Right lobe of liver (tissue), 4 donors: ENCODE data around the gene FUCA2.
"Not testable (repeated sequence)": the region's sequence is repeated elsewhere in the genome, so short reads cannot be mapped to it uniquely, and the experiment has no call there.

Experiments
- POLR2A ChIP-seq: fragments of 450-650 bp; IDR thresholded peaks from one replicate; pipeline ENCODE4 v1.6.1; 2017; ENCODE audit warnings: antibody characterized with exemption, mild to moderate bottlenecking
- TF ChIP-seq, protein P1 (sequence below), 4 donors: fragments of 200-600 bp in 3 of 4; fragments of 450-650 bp in 1 of 4; IDR thresholded peaks; one replicate each; pipeline versions ENCODE4 v1.5.1 to v1.8.0; 2016 to 2022; ENCODE audit warnings: antibody characterized with exemption in 4 of 4, mild to moderate bottlenecking in 2 of 4
- donor health status: DM: no; HTN: no; CAD: no.
- donor health status: DM: no; HTN: no; CAD: no.
- donor health status: DM: no; HTN: yes; CAD: no.

DNA sequence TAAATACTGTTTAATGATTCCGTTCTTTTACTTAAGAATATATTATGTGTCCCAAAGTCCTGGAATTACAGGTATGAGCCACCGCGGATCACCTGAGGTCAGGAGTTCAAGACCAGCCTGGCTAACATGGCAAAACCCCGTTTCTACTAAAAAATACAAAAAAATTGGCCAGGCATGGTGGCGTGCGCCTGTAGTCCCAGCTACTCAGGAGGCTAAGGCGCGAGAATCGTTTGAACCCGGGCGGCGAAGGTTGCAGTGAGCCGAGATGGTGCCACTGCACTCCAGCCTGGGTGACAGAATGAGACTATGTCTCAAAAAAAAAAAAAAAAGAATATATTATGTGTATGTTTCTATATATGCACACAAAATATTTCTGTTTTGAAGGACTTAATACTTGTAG, 1.2 kb downstream of the FUCA2 start:
- TF ChIP-seq, protein P1, sequence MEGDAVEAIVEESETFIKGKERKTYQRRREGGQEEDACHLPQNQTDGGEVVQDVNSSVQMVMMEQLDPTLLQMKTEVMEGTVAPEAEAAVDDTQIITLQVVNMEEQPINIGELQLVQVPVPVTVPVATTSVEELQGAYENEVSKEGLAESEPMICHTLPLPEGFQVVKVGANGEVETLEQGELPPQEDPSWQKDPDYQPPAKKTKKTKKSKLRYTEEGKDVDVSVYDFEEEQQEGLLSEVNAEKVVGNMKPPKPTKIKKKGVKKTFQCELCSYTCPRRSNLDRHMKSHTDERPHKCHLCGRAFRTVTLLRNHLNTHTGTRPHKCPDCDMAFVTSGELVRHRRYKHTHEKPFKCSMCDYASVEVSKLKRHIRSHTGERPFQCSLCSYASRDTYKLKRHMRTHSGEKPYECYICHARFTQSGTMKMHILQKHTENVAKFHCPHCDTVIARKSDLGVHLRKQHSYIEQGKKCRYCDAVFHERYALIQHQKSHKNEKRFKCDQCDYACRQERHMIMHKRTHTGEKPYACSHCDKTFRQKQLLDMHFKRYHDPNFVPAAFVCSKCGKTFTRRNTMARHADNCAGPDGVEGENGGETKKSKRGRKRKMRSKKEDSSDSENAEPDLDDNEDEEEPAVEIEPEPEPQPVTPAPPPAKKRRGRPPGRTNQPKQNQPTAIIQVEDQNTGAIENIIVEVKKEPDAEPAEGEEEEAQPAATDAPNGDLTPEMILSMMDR (IDR thresholded peaks at IDR 0.05): not testable (repeated sequence)
- not testable (repeated sequence) for TF ChIP-seq POLR2A
